PC-3 (cell line): ENCODE data around the gene KBTBD12.

Experiments
- CTCF ChIP-seq: fragments of 300-600 bp; sonication (generic); conservative IDR thresholded peaks from 2 replicates; pipeline ENCODE4 v1.5.1; 2017; ENCODE audit warnings: antibody characterized with exemption, low read depth, mild to moderate bottlenecking, low read length
- EZH2phosphoT487 ChIP-seq: fragments of 300-600 bp; sonication (generic); IDR thresholded peaks from 2 replicates; pipeline ENCODE4 v1.6.1; 2018; ENCODE audit warnings: mild to moderate bottlenecking, antibody characterized with exemption, low read length, borderline replicate concordance

GRCh38 chr3:127886956-127887231 lies 28.1 kb upstream of the KBTBD12 start:
- TF ChIP-seq CTCF, result no peak
- TF ChIP-seq EZH2phosphoT487, result no peak
